ENCODE measurements around the gene PAPOLG. TPM values are rescaled to one million over a fixed set of nuclear protein-coding genes. Genes with fewer than 3 reads are reported as not detected.

Gene PAPOLG
- total RNA-seq, 1 donor = 13.2 TPM

Small RNA genes within 50 kb of the gene (small RNA-seq; reads per million reads assigned to genes)
- not detected for gene RN7SL632P
- not detected for gene RNU6-612P

Other genes with a start within 250 kb of the PAPOLG start
- gene BCL11A, start 202.6 kb upstream of the PAPOLG start, total RNA-seq = 65.4 TPM
- 23.4 TPM for gene REL, start 125.3 kb downstream of the PAPOLG start, total RNA-seq